Stimulated activated CD4-positive, alpha-beta T cell treated with anti-CD3 and anti-CD28 coated beads, Interleukin-15, amount 100 ng/mL, for 24 hours (primary cell): ENCODE results near the gene S100A16.
"Not testable (repeated sequence)": the region's sequence is repeated elsewhere in the genome, so short reads cannot be mapped to it uniquely, and the experiment has no call there.

Source experiments
- DNase-seq: peaks from one replicate; pipeline ENCODE4 v3.0.0-alpha.2; 2020

S100A16 gene, protein sequence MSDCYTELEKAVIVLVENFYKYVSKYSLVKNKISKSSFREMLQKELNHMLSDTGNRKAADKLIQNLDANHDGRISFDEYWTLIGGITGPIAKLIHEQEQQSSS

DNA sequence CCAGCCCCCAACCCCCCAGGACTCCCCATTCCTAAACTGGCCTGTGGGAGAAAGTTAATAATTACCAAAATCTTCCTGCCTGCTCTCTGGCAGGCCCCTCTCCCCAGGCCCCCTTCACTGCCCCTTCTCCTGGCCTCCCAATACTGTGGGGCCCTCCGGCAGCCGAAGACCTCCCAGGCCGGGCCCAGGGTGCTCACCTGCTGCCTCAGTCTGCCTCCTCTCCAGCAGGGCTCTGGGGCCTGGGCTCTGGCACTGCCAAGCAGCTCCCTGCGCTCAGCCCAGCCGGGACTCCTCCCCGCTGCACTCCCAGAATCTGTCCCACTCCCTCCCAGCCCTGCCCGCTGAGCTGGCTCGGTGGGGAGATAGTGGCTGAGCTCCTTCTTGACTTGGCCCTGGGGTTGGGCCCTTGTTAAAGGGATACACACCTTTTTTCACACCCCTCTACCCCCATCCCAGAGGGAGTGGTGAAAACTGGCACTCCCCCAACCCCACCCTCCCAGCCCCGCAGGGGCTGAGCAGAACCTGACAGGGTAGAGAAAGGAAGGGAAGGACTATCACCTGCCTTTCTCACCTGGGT, at the start of gene S100A16:
Gene S100A16, minus strand, starts transcription at position 383 of the 577 bp plus-strand sequence. CDS start 4,986 bp downstream, outside the sequence.
- DNase-seq = no peak

DNA sequence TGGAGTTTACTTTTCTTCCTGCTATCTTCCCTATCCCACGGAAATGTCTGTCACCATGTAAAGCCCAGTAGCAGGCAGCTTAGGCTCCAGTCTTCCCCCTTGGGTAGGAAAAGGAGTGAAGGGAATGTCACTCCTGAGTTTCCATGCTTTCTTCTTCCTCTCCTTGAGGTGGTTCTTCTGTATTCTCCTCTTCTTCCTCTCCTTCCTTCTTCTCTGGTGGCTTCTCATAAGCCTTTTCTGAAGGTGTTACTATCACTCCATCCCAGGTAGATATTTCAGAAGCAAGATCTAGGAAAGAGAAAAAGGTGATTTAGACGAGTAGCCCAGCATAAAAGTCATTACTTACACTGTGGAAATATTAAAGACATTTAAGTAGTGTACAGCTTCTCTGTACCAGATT, 49.3 kb upstream of the S100A16 start:
- no peak for DNase-seq

DNA sequence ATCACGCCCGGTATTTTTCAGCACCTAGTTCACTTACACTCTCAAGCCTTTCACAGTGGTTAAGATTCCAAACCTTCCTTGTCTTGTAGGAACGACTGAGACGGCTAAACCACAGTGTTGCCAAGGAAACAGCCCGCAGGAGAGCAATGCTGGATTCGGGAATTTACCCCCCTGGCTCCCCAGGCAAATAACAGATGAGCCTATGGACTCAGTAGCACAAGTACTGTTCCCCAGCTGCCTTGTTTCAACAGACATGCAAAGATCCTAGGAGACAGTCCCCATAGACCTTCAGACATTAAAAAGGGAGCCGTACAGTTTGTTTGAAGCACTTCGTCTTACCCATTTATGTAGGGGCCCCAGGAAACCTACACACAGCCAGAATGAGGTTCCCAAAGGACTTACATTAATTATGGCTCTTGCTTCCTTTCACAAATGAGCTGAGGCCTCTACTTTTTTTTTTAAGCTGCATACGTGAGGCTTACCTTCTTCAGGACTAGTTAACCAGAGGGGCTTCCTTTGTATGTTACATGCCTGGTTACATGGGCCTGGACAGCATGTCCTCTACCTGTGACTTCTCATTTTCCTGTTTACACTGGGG, 48.3 kb upstream of the S100A16 start:
- DNase-seq = no peak

DNA sequence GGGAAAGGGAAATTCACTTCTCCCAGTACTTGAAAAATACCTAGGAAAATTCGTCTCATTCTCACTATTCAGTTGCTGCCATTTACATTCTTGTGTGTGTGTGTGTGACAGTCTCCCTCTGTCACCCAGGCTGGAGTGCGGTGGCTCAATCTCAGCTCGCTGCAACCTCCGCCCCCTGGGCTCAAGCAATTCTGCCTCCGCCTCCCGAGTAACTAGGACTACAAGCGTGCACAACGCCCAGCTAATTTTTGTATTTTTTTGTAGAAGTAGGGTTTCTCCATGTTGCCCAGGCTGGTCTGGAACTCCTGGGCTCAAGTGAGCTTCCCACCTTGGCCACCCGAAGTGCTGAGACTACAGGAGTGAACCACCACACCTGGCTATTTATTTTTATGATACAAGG, 46.7 kb upstream of the S100A16 start:
- no peak for DNase-seq

DNA sequence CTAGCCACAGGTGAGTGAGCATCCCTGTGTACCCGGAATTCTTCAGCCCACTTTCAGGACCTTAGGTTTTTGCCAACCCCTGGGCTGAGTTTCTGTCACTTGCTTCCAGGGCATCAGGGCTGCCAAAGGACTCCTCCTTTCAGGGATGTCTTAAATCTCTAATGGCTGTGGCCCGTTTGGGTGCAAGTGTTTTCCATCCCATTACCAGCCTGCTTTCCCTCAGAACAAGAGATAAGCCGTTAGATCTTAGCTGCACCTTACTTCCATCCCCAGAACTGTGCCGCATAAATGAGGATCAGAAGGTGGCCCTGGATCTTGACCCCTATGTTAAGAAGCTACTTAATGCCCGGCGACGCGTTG, 46.2 kb upstream of the S100A16 start:
- DNase-seq = no peak

DNA sequence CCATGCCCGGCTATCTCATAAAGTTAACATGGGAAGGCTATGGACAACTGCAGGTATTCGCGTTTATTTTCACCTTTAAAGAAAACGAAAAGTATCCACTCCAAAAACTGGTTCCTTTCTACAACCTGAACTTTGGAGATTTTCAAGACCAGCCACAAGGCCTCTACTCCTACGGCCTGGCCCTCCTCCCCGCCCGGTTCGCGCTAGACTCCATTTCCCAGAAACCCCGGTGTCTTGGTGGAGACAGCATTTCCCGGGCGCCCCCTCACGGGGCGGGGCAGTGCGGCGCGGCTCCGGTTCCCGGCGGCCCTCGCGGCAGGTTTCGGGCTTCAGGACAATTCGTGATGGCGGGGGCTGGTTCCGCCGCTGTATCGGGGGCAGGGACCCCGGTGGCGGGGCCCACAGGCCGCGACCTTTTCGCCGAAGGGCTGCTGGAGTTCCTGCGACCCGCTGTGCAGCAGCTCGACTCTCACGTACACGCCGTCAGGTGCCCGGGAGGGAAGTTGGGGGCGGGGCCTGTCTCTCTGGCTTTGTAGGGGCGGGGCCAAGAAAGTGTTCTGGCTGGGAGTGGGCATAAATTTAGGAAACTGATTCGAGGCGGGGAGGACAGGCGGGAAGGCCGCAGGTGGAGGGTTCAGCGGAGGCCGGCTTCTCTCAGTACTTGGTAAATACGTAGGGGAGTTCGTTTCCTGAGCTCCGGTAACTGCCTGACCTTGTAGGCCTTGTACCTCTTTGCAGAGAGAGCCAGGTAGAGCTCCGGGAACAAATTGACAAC, 45.6 kb upstream of the S100A16 start, which contains the start of gene SNAPIN:
Gene SNAPIN, plus strand, starts transcription at position 304 of the 775 bp plus-strand sequence. Its CDS starts 41 bp downstream, at position 345.
- DNase-seq = peak; percentile 95

DNA sequence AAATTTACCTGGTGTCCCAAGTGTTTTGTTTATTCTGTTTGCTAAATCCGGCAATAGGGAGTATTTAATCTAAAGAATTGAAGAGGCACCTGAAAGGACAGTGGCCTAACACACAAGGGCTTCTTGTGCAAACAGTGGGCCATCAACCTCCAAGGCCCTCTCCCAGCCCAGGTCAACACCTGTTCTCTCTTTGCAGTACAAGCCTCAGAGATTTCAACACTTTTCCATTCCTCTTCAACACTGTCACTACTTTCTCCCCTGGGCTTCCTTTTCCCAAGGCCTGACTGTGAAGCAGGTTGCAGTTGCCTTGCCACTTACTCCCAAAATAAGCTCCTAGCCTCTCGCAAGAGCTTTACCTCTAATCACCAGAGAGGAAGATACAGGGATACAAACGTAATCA, 42.4 kb upstream of the S100A16 start:
- no peak for DNase-seq

DNA sequence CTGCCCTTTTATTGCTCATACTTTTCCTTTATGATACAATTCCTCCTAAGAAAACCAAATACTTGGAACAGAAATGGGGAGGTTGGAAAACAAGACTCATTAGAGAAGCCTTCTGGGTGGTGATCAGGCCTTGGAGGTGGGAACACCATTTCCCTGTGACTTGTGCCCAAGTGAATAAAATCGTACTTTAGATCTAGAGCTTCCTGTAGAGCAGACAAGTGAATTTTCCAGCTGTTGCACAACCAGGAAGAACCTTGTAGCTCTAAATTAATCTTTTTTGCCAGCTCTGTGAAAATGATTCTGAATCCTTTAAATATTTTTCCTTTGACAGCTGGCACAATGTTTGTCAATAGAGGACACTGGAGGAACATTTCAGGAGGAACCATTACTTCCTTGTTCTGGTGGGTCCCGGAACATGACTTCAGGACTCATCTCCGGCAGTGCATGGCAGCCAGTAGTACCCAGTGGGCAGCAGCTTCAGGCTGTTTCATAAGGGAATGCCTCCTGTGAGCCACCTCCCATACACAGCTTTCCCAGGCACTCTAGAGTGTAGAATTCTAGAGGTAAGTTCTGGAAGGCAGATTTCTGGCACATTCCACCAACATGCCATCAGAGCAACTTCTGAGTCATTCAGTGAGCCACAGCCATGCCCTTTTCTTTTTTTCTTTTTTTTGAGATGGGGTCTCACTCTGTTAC, 40.0 kb upstream of the S100A16 start:
- no peak for DNase-seq

DNA sequence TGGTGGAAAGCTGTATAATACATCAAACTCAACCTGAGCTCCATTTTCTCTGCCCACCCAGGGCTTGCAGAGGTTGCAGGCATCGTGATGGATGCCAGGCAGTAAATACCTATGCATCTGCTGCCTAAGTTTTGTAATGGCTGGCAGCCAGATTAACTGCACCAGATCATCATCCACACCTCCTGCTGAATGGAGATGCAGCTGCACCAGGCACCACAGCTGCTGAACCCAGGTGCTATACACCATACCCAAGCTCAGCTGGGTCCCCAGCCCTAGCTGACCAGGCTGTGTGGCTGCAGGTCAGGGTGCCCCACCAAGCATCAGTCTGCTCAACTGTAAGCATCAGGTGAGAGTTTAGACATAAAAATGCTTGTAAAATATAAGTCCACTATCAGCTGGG, 38.8 kb upstream of the S100A16 start:
- DNase-seq = no peak

DNA sequence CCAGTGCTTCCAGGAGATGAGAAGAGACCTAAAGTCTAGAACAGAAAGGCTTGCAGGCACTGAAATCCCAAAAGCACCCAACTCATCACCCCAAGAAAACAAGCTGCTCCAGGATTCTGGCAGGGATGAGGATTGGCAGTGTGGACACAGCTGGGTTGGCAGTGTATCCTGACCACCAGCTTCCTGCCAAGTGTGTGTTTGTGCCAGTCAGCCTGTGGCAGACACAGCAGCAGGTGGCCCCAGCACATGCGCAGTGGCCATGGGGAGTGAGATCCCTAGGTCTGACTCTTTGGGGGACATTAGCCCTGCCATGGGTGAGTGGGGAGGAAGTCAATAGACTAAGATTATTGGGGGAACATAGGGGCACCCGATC, 36.9 kb upstream of the S100A16 start:
- peak; percentile 16 for DNase-seq

DNA sequence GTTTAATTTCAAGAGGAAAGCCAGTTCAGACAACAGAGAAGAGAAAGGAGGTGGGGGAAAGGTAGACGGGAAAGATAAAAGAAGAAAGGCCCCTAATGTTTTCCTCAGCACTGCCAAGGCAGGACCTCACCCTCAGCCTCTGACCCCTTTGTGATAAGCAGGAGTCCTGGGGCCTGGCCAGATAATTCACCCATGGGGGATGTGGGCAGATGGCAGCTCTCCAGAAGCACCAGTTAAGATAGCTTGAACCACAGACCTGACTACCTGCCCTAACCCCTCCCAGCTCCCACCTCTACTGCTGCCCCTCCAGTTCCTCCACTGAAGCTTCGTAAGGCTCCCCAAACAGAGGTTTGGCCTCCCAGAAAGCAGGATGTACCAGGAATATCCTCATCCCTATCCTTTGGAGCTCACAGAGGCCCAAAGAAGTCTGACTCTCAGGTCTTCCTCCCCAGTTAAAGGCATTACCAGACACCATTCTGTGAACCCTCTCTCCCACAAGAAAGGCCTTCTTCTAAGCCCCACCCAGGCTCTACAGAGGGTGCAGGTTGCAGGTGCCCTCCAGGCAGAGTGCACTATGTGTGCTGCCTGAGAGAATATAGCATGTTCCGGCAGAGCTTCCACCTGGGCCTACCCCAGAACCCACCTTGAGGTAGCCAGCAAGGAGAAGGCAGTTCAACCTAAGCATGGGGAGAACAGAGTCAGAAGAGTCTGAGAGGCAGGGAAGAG, 36.4 kb upstream of the S100A16 start:
- no peak for DNase-seq

DNA sequence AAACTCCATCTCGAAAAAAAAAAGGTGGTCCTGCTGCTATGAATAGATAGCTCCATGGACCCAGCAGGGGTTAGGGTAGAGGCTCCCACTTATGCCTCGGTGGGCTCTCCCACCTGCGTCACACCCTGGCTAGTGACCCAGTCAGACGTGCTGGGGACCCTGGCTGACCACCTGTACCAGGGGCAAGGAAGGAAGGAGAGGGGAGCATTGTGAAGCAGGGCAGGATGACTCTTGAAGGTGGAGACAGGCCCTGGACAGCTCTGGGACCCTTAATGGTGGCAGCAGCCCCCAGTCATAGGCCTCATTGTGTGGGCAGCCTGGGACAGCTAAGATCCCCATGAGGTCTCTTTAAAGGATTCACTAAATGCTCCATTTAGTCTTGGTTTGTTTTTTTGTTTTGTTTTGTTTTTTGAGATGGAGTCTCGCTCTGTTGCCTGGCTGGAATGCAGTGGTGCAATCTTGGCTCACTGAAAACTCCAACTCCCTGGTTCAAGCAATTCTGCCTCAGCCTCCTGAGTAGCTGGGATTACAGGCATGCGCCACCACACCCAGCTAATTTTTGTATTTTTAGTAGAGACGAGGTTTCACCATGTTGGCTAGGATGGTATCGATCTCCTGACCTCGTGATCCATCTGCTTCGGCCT, 35.2 kb upstream of the S100A16 start:
- DNase-seq = no peak

DNA sequence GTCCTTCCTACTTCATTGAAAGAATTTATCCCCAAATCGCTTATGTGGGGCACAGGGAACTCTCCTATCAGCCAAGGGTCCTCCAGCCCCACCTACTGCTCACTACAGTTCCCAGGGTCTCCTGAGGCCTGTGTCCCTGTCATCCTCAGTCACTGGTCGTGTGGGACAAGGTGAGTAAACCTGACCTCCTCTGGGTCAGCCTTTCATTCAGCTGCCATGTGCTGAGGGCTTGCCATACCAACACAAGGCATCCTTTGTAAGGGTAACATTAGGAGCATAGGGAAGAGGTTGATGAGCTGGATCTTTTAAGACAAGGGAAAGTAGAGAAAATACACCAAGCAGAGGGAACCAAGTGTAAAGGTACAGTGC, 34.4 kb upstream of the S100A16 start:
- DNase-seq = no peak

DNA sequence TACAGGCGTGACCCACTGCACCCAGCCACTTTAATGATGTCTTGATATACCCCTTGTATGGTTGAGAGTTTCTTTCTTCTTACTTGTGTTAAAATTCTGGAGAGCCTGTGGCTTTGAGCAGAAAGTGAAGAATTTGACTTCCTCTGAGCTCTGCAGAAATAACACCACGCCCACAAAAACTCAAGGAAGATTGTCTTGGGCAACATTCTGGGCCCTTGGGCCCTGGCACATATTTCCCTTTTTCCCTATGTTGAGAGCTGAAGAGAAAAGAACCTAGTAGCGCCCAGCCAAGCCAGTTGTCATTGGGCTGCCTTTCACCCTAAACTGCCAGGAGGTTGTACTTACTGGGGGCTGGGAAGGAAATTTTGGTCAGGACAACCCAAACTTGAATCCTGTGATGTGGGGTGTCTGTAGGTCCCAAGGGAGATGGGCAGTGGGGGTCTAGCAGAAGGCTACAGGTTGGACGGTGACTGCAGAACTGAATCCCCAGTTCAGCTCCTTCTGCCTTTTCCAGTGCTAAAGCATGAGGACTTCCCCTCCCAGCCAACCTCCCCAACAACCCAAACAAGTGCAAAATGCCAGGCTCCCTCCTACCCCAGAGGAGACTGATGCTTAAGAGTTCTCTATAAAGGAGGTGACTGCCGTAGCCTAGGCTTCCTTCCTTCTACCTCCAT, 33.9 kb upstream of the S100A16 start:
- no peak for DNase-seq

DNA sequence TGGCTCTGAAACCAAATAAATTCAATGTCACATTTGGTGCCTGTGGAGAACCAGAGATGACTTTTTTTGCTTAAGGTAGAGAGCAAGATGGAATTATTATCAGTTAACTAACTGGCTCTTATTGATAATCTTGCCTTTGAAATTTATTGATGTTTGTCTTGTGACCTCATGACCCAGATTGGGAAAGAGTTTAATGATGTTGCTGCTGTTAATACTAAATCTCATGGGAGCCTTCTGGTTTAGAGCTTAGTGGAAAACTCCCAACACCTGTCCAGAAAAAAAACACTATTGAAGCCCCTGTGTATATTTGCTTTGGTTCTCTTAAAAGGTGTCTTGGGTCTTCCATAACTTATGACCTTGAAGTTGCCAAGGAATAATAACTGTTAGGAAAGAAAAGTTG, 30.9 kb upstream of the S100A16 start:
- no peak for DNase-seq

DNA sequence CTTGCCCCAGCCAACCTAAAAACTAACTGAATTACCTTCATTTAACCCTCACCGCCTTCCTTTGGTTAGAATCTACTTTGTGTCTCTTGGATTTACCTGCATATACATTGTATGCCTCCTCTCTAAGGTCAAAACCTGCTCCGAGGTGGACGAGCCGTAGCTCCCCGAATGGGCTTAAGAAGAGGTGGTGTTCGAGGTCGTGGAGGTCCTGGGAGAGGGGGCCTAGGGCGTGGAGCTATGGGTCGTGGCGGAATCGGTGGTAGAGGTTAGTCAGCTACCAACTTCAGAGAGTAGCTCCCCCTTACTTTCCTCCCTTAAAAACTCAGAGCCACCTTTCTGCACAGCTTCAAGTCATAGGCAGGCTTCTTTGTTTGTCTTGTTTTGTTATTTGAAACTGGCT, 30.2 kb upstream of the S100A16 start:
- no peak for DNase-seq

DNA sequence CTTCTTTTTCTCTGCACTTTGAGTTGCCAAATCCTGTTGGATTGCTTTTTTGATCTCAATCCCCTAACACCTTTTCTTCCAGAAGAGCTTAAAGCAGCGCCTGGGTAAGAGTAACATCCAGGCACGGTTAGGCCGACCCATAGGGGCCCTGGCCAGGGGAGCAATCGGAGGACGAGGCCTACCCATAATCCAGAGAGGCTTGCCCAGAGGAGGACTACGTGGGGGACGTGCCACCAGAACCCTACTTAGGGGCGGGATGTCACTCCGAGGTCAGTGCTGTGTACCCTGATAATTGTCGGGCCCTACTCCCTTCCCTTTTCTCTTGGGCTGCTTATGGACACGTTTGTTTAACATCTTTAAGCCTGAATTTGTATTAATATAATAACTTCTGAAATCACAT, 29.2 kb upstream of the S100A16 start:
- DNase-seq = no peak

DNA sequence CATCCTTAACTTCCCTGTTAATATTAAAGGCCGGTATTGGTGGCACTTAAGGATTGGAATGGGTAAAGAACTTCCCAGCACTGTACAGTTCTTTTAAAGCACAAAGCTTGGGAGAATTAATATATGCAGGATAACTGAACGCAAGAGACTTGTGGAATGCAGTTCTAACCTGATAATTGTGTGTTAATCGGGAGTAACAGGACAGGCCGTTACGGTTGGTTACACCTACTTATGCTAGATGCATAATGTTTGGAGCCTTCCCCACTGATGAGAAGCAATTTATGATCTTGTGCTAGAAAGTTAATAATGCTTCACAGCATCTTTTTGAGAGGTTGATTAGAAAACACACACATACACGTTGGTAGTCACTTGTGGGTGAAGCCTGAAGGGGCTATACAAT, 27.9 kb upstream of the S100A16 start:
- no peak for DNase-seq

DNA sequence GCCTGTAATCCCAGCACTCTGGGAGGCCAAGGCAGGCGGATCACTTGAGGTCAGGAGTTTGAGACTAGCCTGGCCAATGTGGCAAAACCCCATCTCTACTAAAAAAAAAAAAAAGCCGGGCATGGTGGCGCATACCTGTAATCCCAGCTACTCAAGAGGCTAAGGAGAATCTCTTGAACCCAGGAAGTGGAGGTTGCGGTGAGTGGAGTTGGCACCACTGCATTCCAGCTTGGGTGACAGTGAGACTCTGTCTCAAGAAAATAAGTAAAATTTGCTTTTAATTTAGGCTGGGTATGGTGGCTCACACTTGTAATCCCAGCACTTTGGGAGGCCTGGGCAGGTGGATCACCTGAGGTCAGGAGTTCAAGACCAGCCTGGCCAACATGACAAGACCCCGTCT, 27.3 kb upstream of the S100A16 start:
- not testable (repeated sequence) for DNase-seq

DNA sequence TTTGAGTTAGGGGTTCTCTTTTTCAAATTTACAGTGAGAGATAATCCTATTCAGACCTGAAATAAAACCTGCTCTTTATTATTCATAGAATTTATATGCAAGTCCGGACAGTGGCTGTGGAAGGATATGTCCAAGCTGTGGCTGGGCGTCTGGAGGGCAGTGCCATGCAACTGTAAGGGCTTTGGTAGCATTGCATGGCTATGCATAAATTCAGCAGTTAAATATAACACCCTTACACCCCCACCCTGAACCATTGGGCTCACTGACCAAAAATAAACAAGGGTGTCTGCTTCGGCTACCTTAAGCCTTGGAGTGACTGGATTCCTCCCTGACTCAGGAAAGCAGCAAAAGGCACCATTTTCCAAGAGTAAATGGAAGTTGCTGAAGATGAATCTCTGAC, 26.3 kb upstream of the S100A16 start:
- DNase-seq = no peak

DNA sequence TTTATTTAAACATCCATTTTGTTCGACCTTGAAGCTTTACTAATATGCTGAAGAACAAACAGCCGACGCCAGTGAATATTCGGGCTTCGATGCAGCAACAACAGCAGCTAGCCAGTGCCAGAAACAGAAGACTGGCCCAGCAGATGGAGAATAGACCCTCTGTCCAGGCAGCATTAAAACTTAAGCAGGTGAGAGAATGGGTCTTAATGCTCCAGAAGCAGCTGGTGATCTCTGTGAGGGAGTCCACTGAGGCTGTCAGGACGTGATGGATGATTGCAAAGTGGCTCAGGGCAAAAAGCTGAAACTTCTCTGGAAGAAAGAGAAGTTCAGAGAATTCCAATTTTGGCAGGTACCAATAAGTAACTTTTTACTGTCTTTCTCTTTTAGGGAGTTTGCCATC, 25.3 kb upstream of the S100A16 start:
- DNase-seq = no peak

DNA sequence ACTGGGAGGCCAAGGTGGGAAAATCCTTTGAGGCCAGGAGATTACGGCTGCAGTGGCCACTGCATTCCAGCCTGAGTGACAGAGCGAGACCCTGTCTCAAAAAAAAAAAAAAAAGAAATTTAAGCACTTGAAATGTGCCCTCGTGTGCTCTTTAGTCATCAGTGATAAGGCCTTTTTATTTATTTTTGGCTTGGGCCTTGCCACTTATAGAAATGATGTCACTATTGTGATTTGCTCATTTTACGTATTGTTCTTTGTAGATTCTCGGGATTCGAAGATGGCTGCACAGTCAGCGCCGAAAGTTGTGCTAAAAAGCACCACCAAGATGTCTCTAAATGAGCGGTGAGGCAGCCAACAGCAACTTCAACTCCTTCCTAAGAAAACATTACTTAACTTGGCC, 23.4 kb upstream of the S100A16 start:
- no peak for DNase-seq
